ENCODE measurements around the gene NKD1. TPM values are rescaled to one million over a fixed set of nuclear protein-coding genes. Genes with fewer than 3 reads are reported as not detected.

Gene NKD1
- total RNA-seq, 1 donor from 2014 or later, result 0.43 TPM

- no peak for DNase-seq (ENCODE audit: extremely low spot score, unreplicated experiment)
- H3K36me3 Mint-ChIP-seq (ENCODE audit: unreplicated experiment), result no peaks in the 10 kb centered on the region
- TF ChIP-seq CTCF (IDR thresholded peaks at IDR 0.05), result no peak
- H3K4me1 Mint-ChIP-seq (ENCODE audit: unreplicated experiment), result peaks cover 14% of the 10 kb centered on the region
- peaks cover 29% of the 10 kb centered on the region for H3K27me3 Mint-ChIP-seq (ENCODE audit: unreplicated experiment)
- H3K27ac Mint-ChIP-seq (ENCODE audit: unreplicated experiment), result no peak overlapping the region
- no peak overlapping the region for H3K4me3 Mint-ChIP-seq (ENCODE audit: unreplicated experiment)
- H3K9me3 Mint-ChIP-seq (ENCODE audit: unreplicated experiment), result no peaks in the 10 kb centered on the region
These were observed 62.4 kb downstream of the NKD1 start for GRCh38 chr16:50610331-50611262.

GRCh38 chr16:50611332-50611934 lies 63.2 kb downstream of the NKD1 start:
- H3K4me1 Mint-ChIP-seq (ENCODE audit: unreplicated experiment), result peaks cover 14% of the 10 kb centered on the region
- H3K9me3 Mint-ChIP-seq (ENCODE audit: unreplicated experiment), result no peaks in the 10 kb centered on the region
- no peak for DNase-seq (ENCODE audit: extremely low spot score, unreplicated experiment)
- H3K27me3 Mint-ChIP-seq (ENCODE audit: unreplicated experiment), result peaks cover 29% of the 10 kb centered on the region
- TF ChIP-seq CTCF (IDR thresholded peaks at IDR 0.05), result no peak
- no peak overlapping the region for H3K27ac Mint-ChIP-seq (ENCODE audit: unreplicated experiment)
- H3K36me3 Mint-ChIP-seq (ENCODE audit: unreplicated experiment), result no peaks in the 10 kb centered on the region
- H3K4me3 Mint-ChIP-seq (ENCODE audit: unreplicated experiment), result no peak overlapping the region

DNA sequence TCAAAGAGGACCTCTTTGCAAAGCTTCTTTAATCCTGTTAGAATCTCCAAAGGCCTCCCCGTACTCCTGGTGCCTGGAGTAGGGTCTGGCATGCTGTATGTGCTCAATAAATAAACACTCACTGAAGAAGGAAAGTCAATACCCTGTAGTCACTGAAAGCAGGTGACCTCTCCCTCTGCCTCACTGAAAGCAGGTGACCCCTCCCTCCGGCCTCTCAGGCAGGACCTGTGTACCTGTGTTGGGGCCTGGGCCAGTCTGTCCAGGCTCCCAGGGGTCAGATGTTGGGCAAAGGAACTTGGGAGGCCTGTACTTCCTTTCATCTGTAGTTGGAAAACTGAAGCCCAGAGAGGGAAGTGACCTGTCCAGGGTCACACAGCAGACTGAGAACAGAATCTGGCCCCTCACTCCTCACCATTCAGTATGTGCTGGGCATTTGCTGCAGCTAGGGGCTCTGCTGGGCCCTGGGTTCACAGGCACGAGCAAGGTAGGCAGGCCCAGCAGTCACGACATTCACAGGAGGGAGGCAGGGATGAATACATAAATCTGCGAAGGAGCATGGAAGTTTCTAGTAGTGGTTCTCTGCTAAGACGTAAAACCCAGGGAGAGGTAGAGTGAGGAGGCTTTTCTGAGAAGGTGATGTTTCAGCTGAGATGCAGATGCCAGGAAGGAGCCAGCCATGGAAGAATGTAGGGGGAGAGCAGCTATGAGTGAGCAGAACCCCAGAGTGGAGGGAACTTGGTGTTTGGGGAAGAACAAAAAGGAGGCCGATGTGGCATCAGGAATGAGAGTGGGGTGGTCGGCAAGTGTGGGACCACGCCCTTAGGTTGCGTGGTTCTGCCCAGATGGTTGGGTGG lies 64.0 kb downstream of the NKD1 start:
- peaks cover 15% of the 10 kb centered on the region for H3K4me1 Mint-ChIP-seq (ENCODE audit: unreplicated experiment)
- H3K36me3 Mint-ChIP-seq (ENCODE audit: unreplicated experiment), result no peaks in the 10 kb centered on the region
- H3K27me3 Mint-ChIP-seq (ENCODE audit: unreplicated experiment), result peaks cover 29% of the 10 kb centered on the region
- no peaks in the 10 kb centered on the region for H3K9me3 Mint-ChIP-seq (ENCODE audit: unreplicated experiment)
- H3K27ac Mint-ChIP-seq (ENCODE audit: unreplicated experiment), result no peak overlapping the region
- H3K4me3 Mint-ChIP-seq (ENCODE audit: unreplicated experiment), result no peak overlapping the region
- TF ChIP-seq CTCF (IDR thresholded peaks at IDR 0.05), result no peak
- DNase-seq (ENCODE audit: extremely low spot score, unreplicated experiment), result no peak

GRCh38 chr16:50612849-50613198 lies 64.6 kb downstream of the NKD1 start:
- Mint-ChIP-seq H3K4me1 (ENCODE audit: unreplicated experiment) (peaks cover 17% of the 10 kb centered on the region), H3K27me3 (ENCODE audit: unreplicated experiment) (peaks cover 29% of the 10 kb centered on the region), H3K9me3 (ENCODE audit: unreplicated experiment) (no peaks in the 10 kb centered on the region), H3K4me3 (ENCODE audit: unreplicated experiment) (no peak overlapping the region), H3K36me3 (ENCODE audit: unreplicated experiment) (no peaks in the 10 kb centered on the region), H3K27ac (ENCODE audit: unreplicated experiment) (no peak overlapping the region)
- DNase-seq (ENCODE audit: extremely low spot score, unreplicated experiment), result no peak
- no peak for TF ChIP-seq CTCF (IDR thresholded peaks at IDR 0.05)
